Thyroid gland (tissue), 4 donors: ENCODE data around the gene GPR42. TPM values are rescaled to one million over a fixed set of nuclear protein-coding genes. Genes with fewer than 3 reads are reported as not detected.
"Not testable (repeated sequence)": the region's sequence is repeated elsewhere in the genome, so short reads cannot be mapped to it uniquely, and the experiment has no call there.

Source experiments
- DNase-seq, 2 donors: peaks; one replicate each; pipeline ENCODE4 v3.0.0-alpha.2; 2019
- H3K27ac ChIP-seq, 3 donors: fragments of 200-600 bp; sonication (generic); 1 replicate in 2 of 3; 2 replicates in 1 of 3; pipeline ENCODE4 v1.5.1; 2016 to 2019; ENCODE audit warnings: mild to moderate bottlenecking in 1 of 3, moderate library complexity in 1 of 3
- H3K27me3 ChIP-seq: fragments of 200-600 bp; sonication (generic); one replicate; pipeline ENCODE4 v1.5.1; 2019
- H3K36me3 ChIP-seq, 2 donors: fragments of 200-600 bp; sonication (generic); one replicate each; pipeline ENCODE4 v1.5.1; 2016 to 2019
- H3K4me1 ChIP-seq, 2 donors: fragments of 200-600 bp; sonication (generic); one replicate each; pipeline ENCODE4 v1.5.1; 2017 to 2019
- H3K4me3 ChIP-seq, 3 donors: fragments of 200-600 bp; sonication (generic); replicated peaks in 1 of 3; 1 replicate in 2 of 3; 2 replicates in 1 of 3; pipeline ENCODE4 v1.5.1; 2016; ENCODE audit warnings: mild to moderate bottlenecking in 1 of 3
- H3K9me3 ChIP-seq: fragments of 200-600 bp; sonication (generic); one replicate; pipeline ENCODE4 v1.5.1; 2017
- POLR2A ChIP-seq, 2 donors: fragments of 450-650 bp; IDR thresholded peaks; one replicate each; pipeline ENCODE4 v1.6.1; 2017; ENCODE audit warnings: antibody characterized with exemption in 2 of 2, mild to moderate bottlenecking in 2 of 2, moderate library complexity in 1 of 2
- WGBS, 2 donors: methylation state at CpG; one replicate each; pipeline ENCODE4 v1.1.5; 2017; 5-methylcytosine and 5-hydroxymethylcytosine counted together
- intact Hi-C: fragments of 100-400 bp; cut with DNase I; formaldehyde crosslinking; loops from one replicate; pipeline ENCODE4 v1.15.1; 2023
- total RNA-seq, 4 donors: library from RNA; depleted of rRNA; stranded (reverse); fragments of >200 nt; gene quantifications; one replicate each; pipeline ENCODE4 v1.2.3, GENCODE V29; 2016
- TF ChIP-seq, protein P1 (sequence below), 6 experiments: fragments of 200-600 bp in 3 of 6; fragments of 450-650 bp in 3 of 6; sonication (generic) in 3 of 6; IDR thresholded peaks; one replicate each; pipeline ENCODE4 v1.5.1; 2016 to 2019; ENCODE audit warnings: antibody characterized with exemption in 6 of 6, mild to moderate bottlenecking in 2 of 6, inconsistent platforms in 1 of 6, moderate library complexity in 1 of 6

The GPR42 gene
- total RNA-seq, 4 donors from 2014 or later, result 0.27 TPM; not detected in 3

DNA sequence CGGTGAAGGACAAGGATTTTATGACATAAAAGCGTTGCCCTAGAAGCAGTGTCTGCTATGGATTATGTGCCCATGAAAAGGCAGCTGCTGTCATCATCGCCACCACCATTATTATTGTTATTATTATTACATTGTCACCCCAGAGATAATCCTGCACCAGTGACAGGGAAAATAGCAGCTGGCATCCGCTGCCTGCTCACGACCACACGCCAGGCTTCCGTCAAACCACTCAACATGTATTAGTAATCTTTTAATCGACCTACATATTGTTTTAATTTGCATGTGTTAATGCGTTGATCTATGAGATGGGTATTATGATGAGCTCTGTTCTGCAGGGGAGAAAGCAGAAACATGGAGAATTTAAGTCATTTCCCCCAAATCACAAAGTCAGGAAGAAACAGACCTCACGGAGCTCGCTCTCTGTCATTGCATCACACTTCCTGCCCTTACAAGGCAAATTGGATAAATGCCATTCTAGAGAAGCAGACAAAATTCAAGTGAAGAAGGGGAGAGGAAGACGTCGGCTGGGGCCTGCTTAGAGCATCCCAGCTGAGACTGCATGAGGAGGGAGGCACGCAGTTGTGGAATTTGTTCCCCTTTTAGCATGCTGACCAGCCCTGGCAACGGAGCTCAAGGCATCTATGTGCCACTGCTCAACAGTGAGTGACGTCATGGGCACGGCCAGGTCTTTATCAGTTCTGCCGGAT, 12.8 kb upstream of the GPR42 start, which contains the start of gene FFAR3:
FFAR3 (plus strand) TSS at position 594 of the 707 bp plus-strand sequence. CDS start 431 bp downstream, outside the sequence.
- TF ChIP-seq POLR2A (IDR thresholded peaks at IDR 0.05), result no peak
- TF ChIP-seq, protein P1, sequence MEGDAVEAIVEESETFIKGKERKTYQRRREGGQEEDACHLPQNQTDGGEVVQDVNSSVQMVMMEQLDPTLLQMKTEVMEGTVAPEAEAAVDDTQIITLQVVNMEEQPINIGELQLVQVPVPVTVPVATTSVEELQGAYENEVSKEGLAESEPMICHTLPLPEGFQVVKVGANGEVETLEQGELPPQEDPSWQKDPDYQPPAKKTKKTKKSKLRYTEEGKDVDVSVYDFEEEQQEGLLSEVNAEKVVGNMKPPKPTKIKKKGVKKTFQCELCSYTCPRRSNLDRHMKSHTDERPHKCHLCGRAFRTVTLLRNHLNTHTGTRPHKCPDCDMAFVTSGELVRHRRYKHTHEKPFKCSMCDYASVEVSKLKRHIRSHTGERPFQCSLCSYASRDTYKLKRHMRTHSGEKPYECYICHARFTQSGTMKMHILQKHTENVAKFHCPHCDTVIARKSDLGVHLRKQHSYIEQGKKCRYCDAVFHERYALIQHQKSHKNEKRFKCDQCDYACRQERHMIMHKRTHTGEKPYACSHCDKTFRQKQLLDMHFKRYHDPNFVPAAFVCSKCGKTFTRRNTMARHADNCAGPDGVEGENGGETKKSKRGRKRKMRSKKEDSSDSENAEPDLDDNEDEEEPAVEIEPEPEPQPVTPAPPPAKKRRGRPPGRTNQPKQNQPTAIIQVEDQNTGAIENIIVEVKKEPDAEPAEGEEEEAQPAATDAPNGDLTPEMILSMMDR (IDR thresholded peaks at IDR 0.05), result no peak
- DNase-seq, result no peak
- H3K9me3 ChIP-seq, result no peaks in the 10 kb centered on the region
- H3K27ac ChIP-seq, result no peak within 1 kb of the TSS
- 61 to 65% methylated on average over 15 to 18 of the region's 18 CpGs for WGBS, 2 donors
- no peaks in the 10 kb centered on the region for H3K27me3 ChIP-seq
- no peak within 1 kb of the TSS for H3K4me3 ChIP-seq
- peaks cover 0 to 7% of the 10 kb centered on the region in 2 donors for H3K4me1 ChIP-seq
- intact Hi-C loops, result loop anchor here (10.0 kb wide), 1 partner anchor 257 kb away; the partner anchor contains the start of gene HAUS5
- no peaks in the 10 kb centered on the region for H3K36me3 ChIP-seq

DNA sequence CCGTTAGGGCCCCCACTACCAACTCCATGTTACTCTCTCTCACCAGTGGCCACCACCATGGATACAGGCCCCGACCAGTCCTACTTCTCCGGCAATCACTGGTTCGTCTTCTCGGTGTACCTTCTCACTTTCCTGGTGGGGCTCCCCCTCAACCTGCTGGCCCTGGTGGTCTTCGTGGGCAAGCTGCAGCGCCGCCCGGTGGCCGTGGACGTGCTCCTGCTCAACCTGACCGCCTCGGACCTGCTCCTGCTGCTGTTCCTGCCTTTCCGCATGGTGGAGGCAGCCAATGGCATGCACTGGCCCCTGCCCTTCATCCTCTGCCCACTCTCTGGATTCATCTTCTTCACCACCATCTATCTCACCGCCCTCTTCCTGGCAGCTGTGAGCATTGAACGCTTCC, 12.0 kb upstream of the GPR42 start:
- not testable (repeated sequence) for H3K9me3 ChIP-seq, H3K27ac ChIP-seq, DNase-seq, H3K4me3 ChIP-seq, H3K36me3 ChIP-seq, H3K4me1 ChIP-seq, H3K27me3 ChIP-seq
- 85% methylated on average over 8 of the region's 16 CpGs; no CpG with 5 or more reads in 1 of the 2 donors for WGBS, 2 donors
- intact Hi-C loops, result loop anchor here (10.0 kb wide), 1 partner anchor 256 kb away; the partner anchor contains the start of gene HAUS5

DNA sequence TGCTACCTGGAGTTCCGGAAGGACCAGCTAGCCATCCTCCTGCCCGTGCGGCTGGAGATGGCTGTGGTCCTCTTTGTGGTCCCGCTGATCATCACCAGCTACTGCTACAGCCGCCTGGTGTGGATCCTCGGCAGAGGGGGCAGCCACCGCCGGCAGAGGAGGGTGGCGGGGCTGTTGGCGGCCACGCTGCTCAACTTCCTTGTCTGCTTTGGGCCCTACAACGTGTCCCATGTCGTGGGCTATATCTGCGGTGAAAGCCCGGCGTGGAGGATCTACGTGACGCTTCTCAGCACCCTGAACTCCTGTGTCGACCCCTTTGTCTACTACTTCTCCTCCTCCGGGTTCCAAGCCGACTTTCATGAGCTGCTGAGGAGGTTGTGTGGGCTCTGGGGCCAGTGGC, 11.5 kb upstream of the GPR42 start:
- H3K9me3 ChIP-seq, H3K36me3 ChIP-seq, H3K4me1 ChIP-seq, DNase-seq, H3K4me3 ChIP-seq, H3K27ac ChIP-seq, H3K27me3 ChIP-seq: not testable (repeated sequence)
- 93 to 98% methylated on average over 11 to 19 of the region's 21 CpGs for WGBS, 2 donors
- intact Hi-C loops, result loop anchor here (10.0 kb wide), 1 partner anchor 255 kb away; the partner anchor contains the start of gene HAUS5

DNA sequence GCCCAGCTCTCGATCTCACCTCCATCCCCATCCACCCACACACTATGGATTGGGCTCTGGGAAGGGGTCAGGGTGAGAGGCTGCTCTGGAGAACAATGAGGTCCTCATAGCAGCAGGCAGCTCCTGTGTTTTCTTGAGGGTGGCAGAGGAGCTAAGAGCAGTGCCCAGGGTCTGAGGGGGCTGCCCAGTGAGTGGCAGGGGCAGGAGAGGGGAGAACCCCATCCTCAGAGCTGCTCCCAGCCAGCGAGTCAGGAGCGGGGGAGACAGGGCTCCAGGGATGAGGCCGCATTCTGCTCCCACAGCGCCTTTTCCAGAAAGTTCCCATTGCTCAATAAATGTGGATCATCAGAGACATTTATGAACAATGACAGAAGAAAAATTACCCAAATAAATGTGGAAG, 10.8 kb upstream of the GPR42 start:
- H3K4me3 ChIP-seq, DNase-seq, H3K9me3 ChIP-seq, H3K27me3 ChIP-seq, H3K36me3 ChIP-seq, H3K27ac ChIP-seq, intact Hi-C loops, H3K4me1 ChIP-seq: not testable (repeated sequence)
- WGBS, 2 donors, result no CpG with 5 or more reads among the region's 5 CpGs

- 43 to 87% methylated on average over 5 of the region's 5 CpGs for WGBS, 2 donors
- Histone ChIP-seq H3K4me3 (no peak overlapping the region), H3K4me1 (peaks cover 0 to 7% of the 10 kb centered on the region in 2 donors), H3K36me3 (no peaks in the 10 kb centered on the region), H3K27ac (no peak overlapping the region), H3K27me3 (no peaks in the 10 kb centered on the region), H3K9me3 (no peaks in the 10 kb centered on the region)
- DNase-seq, result no peak
- intact Hi-C loops, result no loop called here
- TF ChIP-seq POLR2A (IDR thresholded peaks at IDR 0.05), result no peak
- TF ChIP-seq, protein P1 (IDR thresholded peaks at IDR 0.05), result no peak
Observed at GRCh38 chr19:35360880-35361420, 9.9 kb upstream of the GPR42 start.

GRCh38 chr19:35362261-35363000, 8.4 kb upstream of the GPR42 start:
- no peaks in the 10 kb centered on the region for H3K9me3 ChIP-seq
- no peaks in the 10 kb centered on the region for H3K4me1 ChIP-seq
- DNase-seq, result no peak
- no peaks in the 10 kb centered on the region for H3K36me3 ChIP-seq
- H3K27ac ChIP-seq, result no peak overlapping the region
- TF ChIP-seq POLR2A (IDR thresholded peaks at IDR 0.05), result no peak
- TF ChIP-seq, protein P1 (IDR thresholded peaks at IDR 0.05), result no peak
- intact Hi-C loops, result no loop called here
- WGBS, 2 donors, result 72 to 83% methylated on average over 4 to 8 of the region's 14 CpGs
- H3K27me3 ChIP-seq, result no peaks in the 10 kb centered on the region
- H3K4me3 ChIP-seq, result no peak overlapping the region
